Liver (tissue), 9 donors: ENCODE measurements around the gene APOH. TPM values are rescaled to one million over a fixed set of nuclear protein-coding genes. Genes with fewer than 3 reads are reported as not detected.

Experiments used
- DNase-seq: peaks from one replicate; pipeline ENCODE4 v3.0.0-alpha.2; 2017; ENCODE audit warnings: low spot score
- H3K27ac ChIP-seq, 2 donors: one replicate each; pipeline ENCODE4 v1.7.0; 2013; ENCODE audit warnings: inconsistent platforms in 2 of 2, low read length in 2 of 2, control low read depth in 1 of 2, low read depth in 1 of 2, mild to moderate bottlenecking in 1 of 2
- H3K27me3 ChIP-seq, 4 donors: one replicate each; pipeline versions ENCODE4 v1.6.1 to v1.7.0; 2013; ENCODE audit warnings: low read length in 3 of 4, inconsistent platforms in 1 of 4, mild to moderate bottlenecking in 1 of 4, moderate library complexity in 1 of 4; ENCODE audit not compliant: control insufficient read depth in 4 of 4, insufficient read depth in 4 of 4
- H3K36me3 ChIP-seq, 4 donors: one replicate each; pipeline versions ENCODE4 v1.6.1 to v1.7.0; 2013; ENCODE audit warnings: low read length in 3 of 4, mild to moderate bottlenecking in 3 of 4, low read depth in 1 of 4, moderate library complexity in 1 of 4; ENCODE audit not compliant: control insufficient read depth in 4 of 4, insufficient read depth in 3 of 4
- H3K4me1 ChIP-seq, 4 donors: one replicate each; pipeline versions ENCODE4 v1.6.1 to v1.7.0; 2013; ENCODE audit warnings: low read length in 3 of 4, mild to moderate bottlenecking in 3 of 4, moderate library complexity in 1 of 4; ENCODE audit not compliant: control insufficient read depth in 4 of 4, insufficient read depth in 4 of 4
- H3K4me3 ChIP-seq, 3 donors: one replicate each; pipeline versions ENCODE4 v1.6.1 to v1.7.0; 2013; ENCODE audit warnings: low read length in 3 of 3, control low read depth in 1 of 3, low read depth in 1 of 3, mild to moderate bottlenecking in 1 of 3
- H3K9ac ChIP-seq, 2 donors: one replicate each; pipeline ENCODE4 v1.7.0; 2013; ENCODE audit warnings: low read length in 2 of 2, mild to moderate bottlenecking in 2 of 2, moderate library complexity in 2 of 2, control low read depth in 1 of 2, low read depth in 1 of 2
- H3K9me3 ChIP-seq, 4 donors: one replicate each; pipeline versions ENCODE4 v1.6.1 to v1.7.0; 2013; ENCODE audit warnings: low read length in 3 of 4; ENCODE audit not compliant: control insufficient read depth in 4 of 4
- ATF3 ChIP-seq: IDR thresholded peaks from 2 replicates; pipeline ENCODE4 v1.6.1; 2016; ENCODE audit warnings: antibody characterized with exemption
- CTCF ChIP-seq: fragments of 150-350 bp; IDR thresholded peaks from 2 replicates; pipeline ENCODE4 v1.5.1; 2017; ENCODE audit warnings: improper control_type of control experiment, low read depth, low read length; ENCODE audit not compliant: missing input control
- EGR1 ChIP-seq, 2 donors: IDR thresholded peaks; 2 replicates each; pipeline ENCODE4 v1.6.1; 2016 to 2018; ENCODE audit warnings: antibody characterized with exemption in 2 of 2, low read depth in 2 of 2
- FOXA1 ChIP-seq: IDR thresholded peaks from 2 replicates; pipeline ENCODE4 v1.6.1; 2016; ENCODE audit warnings: antibody characterized with exemption
- FOXA2 ChIP-seq: IDR thresholded peaks from 2 replicates; pipeline ENCODE4 v1.6.1; 2016; ENCODE audit warnings: antibody characterized with exemption
- HNF4A ChIP-seq, 2 donors: conservative IDR thresholded peaks; 2 replicates each; pipeline ENCODE4 v1.6.1; 2016; ENCODE audit warnings: antibody characterized with exemption in 2 of 2, mild to moderate bottlenecking in 2 of 2
- HNF4G ChIP-seq: IDR thresholded peaks from 2 replicates; pipeline ENCODE4 v1.6.1; 2016; ENCODE audit warnings: antibody characterized with exemption
- JUND ChIP-seq, 2 donors: IDR thresholded peaks; 2 replicates each; pipeline ENCODE4 v1.6.1; 2016; ENCODE audit warnings: antibody characterized with exemption in 2 of 2
- MAX ChIP-seq: IDR thresholded peaks from 2 replicates; pipeline ENCODE4 v1.6.1; 2016; ENCODE audit warnings: antibody characterized with exemption
- NR2F2 ChIP-seq: IDR thresholded peaks from 2 replicates; pipeline ENCODE4 v1.6.1; 2016; ENCODE audit warnings: antibody characterized with exemption
- RAD21 ChIP-seq, 2 donors: IDR thresholded peaks; 2 replicates each; pipeline ENCODE4 v1.6.1; 2016; ENCODE audit warnings: antibody characterized with exemption in 2 of 2, mild to moderate bottlenecking in 2 of 2
- RXRA ChIP-seq, 2 donors: IDR thresholded peaks; 2 replicates each; pipeline ENCODE4 v1.6.1; 2017 to 2018; ENCODE audit warnings: antibody characterized with exemption in 2 of 2, mild to moderate bottlenecking in 1 of 2
- SP1 ChIP-seq: IDR thresholded peaks from 2 replicates; pipeline ENCODE4 v1.6.1; 2018; ENCODE audit warnings: antibody characterized with exemption, mild to moderate bottlenecking
- TAF1 ChIP-seq: conservative IDR thresholded peaks from 2 replicates; pipeline ENCODE4 v1.6.1; 2016; ENCODE audit warnings: antibody characterized with exemption, mild to moderate bottlenecking
- YY1 ChIP-seq: IDR thresholded peaks from 2 replicates; pipeline ENCODE4 v1.6.1; 2016; ENCODE audit warnings: antibody characterized with exemption, mild to moderate bottlenecking
- ZBTB33 ChIP-seq: IDR thresholded peaks from 2 replicates; pipeline ENCODE4 v1.6.1; 2016; ENCODE audit warnings: antibody characterized with exemption
- WGBS: extraction: QIAGEN DNeasy Blood & Tissue Kit; methylation state at CpG from one replicate; pipeline ENCODE4 v1.1.7; 2013; 5-methylcytosine and 5-hydroxymethylcytosine counted together
- polyA plus RNA-seq, 2 donors: library from polyadenylated mRNA; stranded (reverse) in 1 of 2; unstranded in 1 of 2; fragments of 200-250 nt in 1 of 2; fragments of >200 nt in 1 of 2; fragmentation: Nextera tagmentation in 1 of 2; extraction: Ambion mirVana in 1 of 2; gene quantifications; one replicate each; pipeline versions ENCODE4 v1.2.1 to v1.2.3, GENCODE V29; 2013 to 2015
- total RNA-seq, 2 donors: library from RNA; depleted of rRNA; stranded (reverse); fragments of >200 nt; gene quantifications; one replicate each; pipeline ENCODE4 v1.2.3, GENCODE V29; 2014
- donor health status: healthy.
- donor health status: healthy.
- donor health status: healthy.
- donor health status: healthy.
- donor health status: healthy.

The APOH gene
- total and polyA plus RNA-seq, 4 donors = 2,858 to 7,307 (median 5,841) TPM

- Histone ChIP-seq H3K27ac (no peak overlapping the region), H3K9ac (no peak overlapping the region), H3K27me3 (no peaks in the 10 kb centered on the region), H3K36me3 (peaks cover 3 to 25% (median 24%) of the 10 kb centered on the region in 4 donors), H3K9me3 (no peaks in the 10 kb centered on the region), H3K4me1 (no peaks in the 10 kb centered on the region), H3K4me3 (no peak overlapping the region)
- 42% methylated on average over 2 of the region's 2 CpGs for WGBS
- DNase-seq = no peak
- TF ChIP-seq RXRA (IDR thresholded peaks at IDR 0.05) = peak in 1 of 2 donors; percentile 2
- TF ChIP-seq NR2F2 = peak; percentile 41
- TF ChIP-seq YY1 = peak; percentile 10
- TF ChIP-seq HNF4A (conservative IDR thresholded peaks at IDR 0.05) = no peak
- no peak for TF ChIP-seq FOXA1
- peak; percentile 9 for TF ChIP-seq SP1
- TF ChIP-seq JUND (IDR thresholded peaks at IDR 0.05) = peak in 1 of 2 donors; percentile 34
- no peak for TF ChIP-seq HNF4G
These were observed 19.0 kb downstream of the APOH start for GRCh38 chr17:66210208-66210574.

- no peak for TF ChIP-seq TAF1
- TF ChIP-seq EGR1 (IDR thresholded peaks at IDR 0.05; ENCODE audit: low read depth in 2 of 2) = no peak
- TF ChIP-seq HNF4G = no peak
- TF ChIP-seq NR2F2 = no peak
- no peak for TF ChIP-seq FOXA2
- peaks cover 1 to 12% (median 4%) of the 10 kb centered on the region in 4 donors for H3K36me3 ChIP-seq
- H3K4me1 ChIP-seq = no peaks in the 10 kb centered on the region
- no peak overlapping the region for H3K4me3 ChIP-seq
- H3K27ac ChIP-seq = no peak overlapping the region
- H3K9me3 ChIP-seq = peaks cover 0 to 2% (median 0%) of the 10 kb centered on the region in 4 donors
- DNase-seq = no peak
- H3K9ac ChIP-seq = no peak overlapping the region
- H3K27me3 ChIP-seq = no peaks in the 10 kb centered on the region
These were observed 21.3 kb downstream of the APOH start for GRCh38 chr17:66207936-66208335.

- H3K4me3 ChIP-seq = no peak overlapping the region
- peaks cover 0 to 6% (median 0%) of the 10 kb centered on the region in 4 donors for H3K36me3 ChIP-seq
- 90% methylated on average over 8 of the region's 8 CpGs for WGBS
- no peak for DNase-seq
- H3K9me3 ChIP-seq = peaks cover 0 to 2% (median 0%) of the 10 kb centered on the region in 4 donors
- H3K27ac ChIP-seq = no peak overlapping the region
- H3K27me3 ChIP-seq = no peaks in the 10 kb centered on the region
- TF ChIP-seq ATF3 (no peak), FOXA2 (no peak), MAX (no peak), RAD21 (IDR thresholded peaks at IDR 0.05) (no peak), EGR1 (IDR thresholded peaks at IDR 0.05; ENCODE audit: low read depth in 2 of 2) (no peak), YY1 (no peak), HNF4G (no peak), FOXA1 (no peak), HNF4A (conservative IDR thresholded peaks at IDR 0.05) (no peak), JUND (IDR thresholded peaks at IDR 0.05) (no peak), SP1 (no peak), ZBTB33 (no peak), TAF1 (no peak), CTCF (no peak)
- H3K4me1 ChIP-seq = peaks cover 0 to 10% (median 3%) of the 10 kb centered on the region in 4 donors
- no peak overlapping the region for H3K9ac ChIP-seq
These were observed 25.8 kb downstream of the APOH start for GRCh38 chr17:66203274-66204015.
